Brain pericyte (primary cell): Measurements from ENCODE around the gene HOTAIR.

Experiments
- DNase-seq: peaks from one replicate; pipeline ENCODE4 v3.0.0-alpha.2; 2012; ENCODE audit warnings: low read depth, low spot score

Gene HOTAIR

GRCh38 chr12:53988541-53989226 is 13.9 kb upstream of the HOTAIR start:
- no peak for DNase-seq

- no peak for DNase-seq
Measured at GRCh38 chr12:53987787-53988230, 13.1 kb upstream of the HOTAIR start.

GRCh38 chr12:53986686-53987483 is 12.1 kb upstream of the HOTAIR start:
- no peak for DNase-seq

- no peak for DNase-seq
Measured at GRCh38 chr12:53985994-53986685, 11.4 kb upstream of the HOTAIR start.

GRCh38 chr12:53985692-53985993 is 10.9 kb upstream of the HOTAIR start:
- no peak for DNase-seq

- DNase-seq = no peak
Measured at GRCh38 chr12:53984901-53985691, 10.3 kb upstream of the HOTAIR start, which contains the start of gene HOXC10. TSS of gene HOXC10 (plus strand) at chr12:53985146. CDS start at chr12:53985260, 114 bp downstream.

GRCh38 chr12:53983950-53984572 is 9.3 kb upstream of the HOTAIR start:
- DNase-seq = no peak

GRCh38 chr12:53983568-53983949 is 8.8 kb upstream of the HOTAIR start:
- DNase-seq = no peak

GRCh38 chr12:53982648-53983567 is 8.2 kb upstream of the HOTAIR start:
- DNase-seq = no peak

GRCh38 chr12:53981634-53982565 is 7.1 kb upstream of the HOTAIR start:
- no peak for DNase-seq

- DNase-seq = no peak
Measured at GRCh38 chr12:53980802-53981496, 6.2 kb upstream of the HOTAIR start.

- DNase-seq = no peak
Measured at GRCh38 chr12:53980104-53980801, 5.5 kb upstream of the HOTAIR start.

GRCh38 chr12:53978477-53979356 is 4.0 kb upstream of the HOTAIR start:
- DNase-seq = no peak

- no peak for DNase-seq
Measured at GRCh38 chr12:53977596-53978445, 3.1 kb upstream of the HOTAIR start.

GRCh38 chr12:53976823-53977595 is 2.3 kb upstream of the HOTAIR start:
- DNase-seq = no peak
